ENCODE measurements around the gene SRI. TPM values are rescaled to one million over a fixed set of nuclear protein-coding genes. Genes with fewer than 3 reads are reported as not detected.

SRI gene
- total RNA-seq, 1 donor from 2014 or later = 149 TPM

- DNase-seq (ENCODE audit: extremely low read depth, low read depth, low spot score) = no peak
Measured at GRCh38 chr7:88226201-88226600, 6.4 kb upstream of the SRI start.

- no peak for DNase-seq (ENCODE audit: extremely low read depth, low read depth, low spot score)
Measured at GRCh38 chr7:88224601-88225275, 4.9 kb upstream of the SRI start.

- no peak for DNase-seq (ENCODE audit: extremely low read depth, low read depth, low spot score)
Measured at GRCh38 chr7:88223265-88223664, 3.4 kb upstream of the SRI start.

GRCh38 chr7:88218836-88219605 lies 817 bp downstream of the SRI start:
- DNase-seq (ENCODE audit: extremely low read depth, low read depth, low spot score) = no peak

- DNase-seq (ENCODE audit: extremely low read depth, low read depth, low spot score) = no peak
Measured at GRCh38 chr7:88218429-88218745, 1.5 kb downstream of the SRI start.

- no peak for DNase-seq (ENCODE audit: extremely low read depth, low read depth, low spot score)
Measured at GRCh38 chr7:88217675-88218428, 2.0 kb downstream of the SRI start.

GRCh38 chr7:88216276-88216675 lies 3.6 kb downstream of the SRI start:
- no peak for DNase-seq (ENCODE audit: extremely low read depth, low read depth, low spot score)

GRCh38 chr7:88215295-88215694 lies 4.5 kb downstream of the SRI start:
- DNase-seq (ENCODE audit: extremely low read depth, low read depth, low spot score) = no peak

- no peak for DNase-seq (ENCODE audit: extremely low read depth, low read depth, low spot score)
Measured at GRCh38 chr7:88214456-88214855, 5.4 kb downstream of the SRI start.

- DNase-seq (ENCODE audit: extremely low read depth, low read depth, low spot score) = no peak
Measured at GRCh38 chr7:88212918-88213317, 6.9 kb downstream of the SRI start.

- DNase-seq (ENCODE audit: extremely low read depth, low read depth, low spot score) = no peak
Measured at GRCh38 chr7:88208521-88208920, 11.3 kb downstream of the SRI start.

GRCh38 chr7:88206254-88206653 lies 13.6 kb downstream of the SRI start:
- DNase-seq (ENCODE audit: extremely low read depth, low read depth, low spot score) = no peak

GRCh38 chr7:88205179-88205578 lies 14.7 kb downstream of the SRI start:
- no peak for DNase-seq (ENCODE audit: extremely low read depth, low read depth, low spot score)

- DNase-seq (ENCODE audit: extremely low read depth, low read depth, low spot score) = no peak
Measured at GRCh38 chr7:88204525-88205110, 15.2 kb downstream of the SRI start.

- no peak for DNase-seq (ENCODE audit: extremely low read depth, low read depth, low spot score)
Measured at GRCh38 chr7:88203401-88203800, 16.4 kb downstream of the SRI start.

- DNase-seq (ENCODE audit: extremely low read depth, low read depth, low spot score) = no peak
Measured at GRCh38 chr7:88202799-88203198, 17.0 kb downstream of the SRI start.

GRCh38 chr7:88202278-88202677 lies 17.6 kb downstream of the SRI start:
- no peak for DNase-seq (ENCODE audit: extremely low read depth, low read depth, low spot score)

- DNase-seq (ENCODE audit: extremely low read depth, low read depth, low spot score) = no peak
Measured at GRCh38 chr7:88201305-88201704, 18.5 kb downstream of the SRI start.

- DNase-seq (ENCODE audit: extremely low read depth, low read depth, low spot score) = no peak
Measured at GRCh38 chr7:88200789-88201188, 19.0 kb downstream of the SRI start.

GRCh38 chr7:88200261-88200660 lies 19.6 kb downstream of the SRI start:
- DNase-seq (ENCODE audit: extremely low read depth, low read depth, low spot score) = no peak

- no peak for DNase-seq (ENCODE audit: extremely low read depth, low read depth, low spot score)
Measured at GRCh38 chr7:88191911-88192310, 27.9 kb downstream of the SRI start.
